HG03432 (cell line): Measurements from ENCODE around the gene GABRA6.
"Not testable (repeated sequence)": the region's sequence is repeated elsewhere in the genome, so short reads cannot be mapped to it uniquely, and the experiment has no call there.

Source experiments
- ATAC-seq: cut with Tn5 transposase; IDR thresholded peaks from one replicate; pipeline ENCODE4 v1.9.1; 2021; ENCODE audit warnings: mild to moderate bottlenecking, moderate library complexity; ENCODE audit not compliant: unreplicated experiment

The GABRA6 gene

DNA sequence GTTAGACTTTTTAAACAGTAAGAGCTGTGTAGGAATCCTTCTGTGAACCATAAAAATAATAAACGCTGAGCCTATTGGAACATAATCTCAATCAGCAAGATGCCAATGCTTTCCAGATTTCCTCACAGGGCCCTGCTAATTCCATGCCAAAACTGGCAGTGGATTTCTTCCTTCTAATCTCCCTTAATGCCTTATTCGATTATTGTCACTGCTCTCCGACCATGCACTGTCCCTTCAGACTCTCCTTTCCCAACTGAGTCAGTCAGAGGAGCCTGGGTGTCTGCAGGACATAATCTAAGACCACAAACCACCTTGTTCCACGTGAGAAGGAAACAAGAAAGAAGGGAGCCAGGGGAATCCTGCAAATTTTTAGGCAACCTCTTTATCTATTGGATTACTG lies at the start of gene GABRA6:
GABRA6 (plus strand) TSS at position 261 of the 400 bp plus-strand sequence. CDS start 269 bp downstream, outside the sequence.
- no peak for ATAC-seq

GRCh38 chr5:161637591-161637990 lies 47.9 kb upstream of the GABRA6 start:
- no peak for ATAC-seq

GRCh38 chr5:161641444-161641843 lies 44.1 kb upstream of the GABRA6 start:
- ATAC-seq = no peak

GRCh38 chr5:161645264-161645663 lies 40.3 kb upstream of the GABRA6 start:
- no peak for ATAC-seq

DNA sequence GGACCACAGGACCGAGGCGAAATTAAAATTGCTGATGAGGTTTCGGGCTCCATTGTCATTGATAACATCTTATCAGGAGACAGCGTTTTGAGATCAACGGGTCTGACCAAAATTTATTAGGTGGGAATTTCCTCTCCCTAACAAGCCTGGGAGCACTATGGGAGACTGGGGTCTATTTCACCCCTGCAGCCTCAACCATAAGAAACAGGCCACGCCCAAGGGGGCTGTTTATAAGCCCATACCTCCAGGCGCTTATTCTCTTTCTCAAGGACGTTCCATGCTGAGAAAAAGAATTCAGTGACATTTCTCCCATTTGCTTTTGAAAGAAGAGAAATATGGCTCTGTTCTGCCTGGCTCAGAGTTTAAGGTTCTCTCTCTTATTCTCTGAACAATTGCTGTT lies 33.6 kb upstream of the GABRA6 start:
- not testable (repeated sequence) for ATAC-seq

- ATAC-seq = no peak
Measured at GRCh38 chr5:161660806-161661205, 24.7 kb upstream of the GABRA6 start.

DNA sequence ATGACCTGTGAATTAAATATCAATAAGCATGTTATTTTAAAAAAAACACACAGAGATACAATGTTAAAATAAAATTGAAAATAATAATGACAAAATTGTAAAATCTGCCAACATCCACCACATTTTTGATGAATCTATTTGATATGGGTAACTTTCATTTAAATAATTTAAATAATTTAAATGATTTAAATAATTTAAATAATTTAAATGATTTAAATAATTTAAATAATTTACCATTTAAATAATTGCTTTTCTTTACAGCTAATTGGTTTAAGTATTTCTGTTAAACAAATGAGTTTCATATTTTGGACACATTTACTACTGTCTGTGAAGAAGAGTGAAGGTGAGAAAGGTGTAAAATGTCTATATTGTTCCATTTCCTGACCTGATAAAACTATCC lies 22.1 kb upstream of the GABRA6 start:
- ATAC-seq = no peak

DNA sequence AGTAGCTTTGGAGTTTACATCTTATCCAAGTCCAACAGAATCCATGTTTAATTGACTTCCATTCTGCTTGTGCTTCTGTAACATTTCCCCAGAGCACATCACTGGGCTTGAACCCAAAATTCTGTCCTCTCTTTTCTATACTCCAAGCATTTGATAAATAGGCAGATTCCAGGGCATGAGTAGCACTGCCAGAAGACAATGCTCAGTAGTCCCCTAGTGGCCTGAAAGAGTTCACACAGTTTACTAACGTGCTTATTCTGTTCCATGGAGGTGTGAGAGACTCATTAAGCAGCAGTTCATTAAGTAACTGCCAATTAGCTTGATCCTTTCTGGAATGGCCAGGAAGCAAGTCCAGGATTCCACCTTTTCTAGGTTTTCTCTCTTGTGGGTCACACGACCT lies 9.4 kb upstream of the GABRA6 start:
- ATAC-seq = peak; percentile 92

GRCh38 chr5:161686149-161686548 lies 628 bp downstream of the GABRA6 start:
- no peak for ATAC-seq

DNA sequence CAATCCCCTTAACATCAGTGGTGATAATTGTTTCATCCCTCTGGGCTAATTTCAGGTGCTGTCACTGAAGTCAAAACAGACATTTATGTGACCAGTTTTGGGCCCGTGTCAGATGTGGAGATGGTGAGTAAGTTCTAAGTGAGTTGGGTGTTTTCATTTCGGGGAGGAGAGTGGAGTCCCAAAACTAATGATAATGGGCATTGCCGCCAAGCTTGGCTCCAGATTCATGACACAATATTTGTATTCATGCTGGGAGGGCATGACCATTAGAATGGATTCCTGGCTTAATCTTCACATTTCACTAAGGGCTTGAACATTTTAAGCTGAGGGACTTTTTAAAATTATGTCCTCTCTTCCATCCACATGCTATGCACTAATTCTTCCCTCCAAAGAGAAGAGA lies 1.4 kb downstream of the GABRA6 start:
- no peak for ATAC-seq

- no peak for ATAC-seq
Measured at GRCh38 chr5:161687316-161687715, 1.8 kb downstream of the GABRA6 start.

DNA sequence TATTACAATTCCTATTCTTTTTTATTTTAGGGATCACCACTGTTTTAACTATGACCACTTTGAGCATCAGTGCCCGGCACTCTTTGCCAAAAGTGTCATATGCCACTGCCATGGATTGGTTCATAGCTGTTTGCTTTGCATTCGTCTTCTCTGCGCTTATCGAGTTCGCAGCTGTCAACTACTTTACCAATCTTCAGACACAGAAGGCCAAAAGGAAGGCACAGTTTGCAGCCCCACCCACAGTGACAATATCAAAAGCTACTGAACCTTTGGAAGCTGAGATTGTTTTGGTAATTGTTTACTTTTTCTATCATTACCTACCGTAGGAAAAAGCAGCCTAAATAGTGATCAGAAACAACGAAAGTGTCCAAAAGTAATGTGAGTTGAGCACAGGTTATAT lies 6.4 kb downstream of the GABRA6 start:
- no peak for ATAC-seq

DNA sequence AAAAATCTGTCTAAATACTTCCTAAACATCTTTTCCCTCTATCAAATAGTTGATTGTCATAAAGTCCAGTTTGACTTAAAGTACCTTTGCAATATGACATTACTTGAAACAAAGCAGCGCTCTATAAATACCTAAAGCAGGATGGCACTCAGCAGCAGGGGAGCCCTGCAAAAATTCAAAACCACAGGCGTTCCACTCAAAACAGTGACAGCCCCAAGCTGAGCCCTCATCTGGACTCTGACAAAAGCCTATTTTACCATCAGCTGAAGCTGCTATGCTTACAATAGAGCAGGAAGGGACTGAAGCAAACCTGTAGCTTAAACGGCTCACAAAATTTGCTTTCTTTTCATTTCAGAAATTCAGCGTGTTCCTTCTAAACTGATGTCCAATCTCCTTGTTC lies 11.5 kb downstream of the GABRA6 start:
- no peak for ATAC-seq

GRCh38 chr5:161700065-161700464 lies 14.5 kb downstream of the GABRA6 start:
- no peak for ATAC-seq

GRCh38 chr5:161703528-161703927 lies 18.0 kb downstream of the GABRA6 start:
- no peak for ATAC-seq

DNA sequence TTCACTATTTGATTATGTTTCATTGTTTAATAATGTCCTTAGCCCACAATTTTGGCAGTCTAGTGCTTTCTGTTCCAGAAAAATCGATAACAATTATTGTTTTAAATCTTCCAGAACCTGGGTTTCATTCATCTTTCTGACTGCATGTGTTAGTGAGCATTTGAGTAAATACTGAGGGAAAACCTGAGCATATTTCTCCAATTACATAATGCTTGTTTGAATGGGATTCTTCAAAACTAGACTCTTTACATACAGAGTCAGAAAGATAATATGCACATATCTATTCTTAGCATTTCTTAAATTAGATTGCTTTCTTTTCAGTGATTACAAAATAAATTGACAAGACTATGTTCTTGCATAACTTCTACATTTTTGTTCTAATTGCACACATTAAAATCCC lies 21.9 kb downstream of the GABRA6 start:
- no peak for ATAC-seq

GRCh38 chr5:161709239-161709638 lies 23.7 kb downstream of the GABRA6 start:
- no peak for ATAC-seq

- ATAC-seq = no peak
Measured at GRCh38 chr5:161713042-161713441, 27.5 kb downstream of the GABRA6 start.

DNA sequence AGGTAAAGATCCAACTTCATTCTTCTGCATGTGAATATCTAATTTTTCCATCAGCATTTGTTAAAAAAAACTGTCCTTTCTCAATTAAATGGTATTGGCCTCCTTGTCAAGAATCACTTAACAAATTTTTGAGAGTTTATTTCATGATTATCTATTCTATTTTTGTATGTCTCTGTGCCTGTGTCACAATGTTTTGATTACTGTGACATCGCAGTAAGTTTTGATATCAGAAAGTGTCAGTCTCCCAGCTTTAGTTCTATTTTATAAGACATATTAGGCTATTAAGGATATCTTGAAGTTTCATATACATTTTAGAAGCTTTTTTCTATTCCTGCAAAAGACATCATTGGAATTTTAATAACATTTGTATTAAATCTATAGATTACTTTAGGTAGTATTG lies 33.6 kb downstream of the GABRA6 start:
- no peak for ATAC-seq

GRCh38 chr5:161720460-161720859 lies 34.9 kb downstream of the GABRA6 start:
- no peak for ATAC-seq

DNA sequence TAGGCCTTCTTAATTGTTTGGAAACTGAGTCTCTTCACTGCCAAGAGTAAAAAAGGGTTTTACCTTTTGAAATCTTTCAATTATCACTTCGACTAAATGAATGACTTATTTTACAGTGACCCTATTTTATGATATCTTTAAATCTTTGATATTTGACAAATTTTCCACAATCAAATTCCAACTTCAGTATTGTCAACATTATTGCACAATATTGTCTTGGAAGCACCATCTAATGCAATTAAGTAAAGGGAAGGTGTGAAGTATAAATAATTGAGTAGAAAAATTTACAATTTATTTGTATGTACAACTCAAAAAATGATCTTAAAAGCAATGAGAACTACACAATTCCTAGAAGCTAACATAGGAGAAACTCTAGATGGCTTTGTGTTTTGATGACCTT lies 49.2 kb downstream of the GABRA6 start:
- ATAC-seq = no peak

DNA sequence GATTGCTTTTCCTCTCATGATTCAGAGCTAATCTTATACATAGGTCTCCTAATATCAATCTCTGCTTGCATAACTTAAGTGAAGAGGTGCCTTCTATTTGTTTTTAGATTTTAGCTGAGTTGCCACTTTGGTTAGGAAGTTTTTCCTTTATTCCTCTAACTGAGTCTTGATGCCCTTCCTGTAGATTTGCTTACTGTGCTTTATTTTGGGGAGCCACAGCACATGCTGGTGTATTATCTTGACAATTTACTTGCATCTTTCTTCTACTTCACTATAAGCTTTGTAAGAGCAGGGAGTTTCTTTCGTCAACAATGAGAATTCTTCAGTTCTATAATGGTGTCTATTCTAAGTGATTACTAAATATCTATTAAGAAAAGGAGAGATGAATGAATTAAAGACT lies 54.9 kb downstream of the GABRA6 start:
- ATAC-seq = no peak

- no peak for ATAC-seq
Measured at GRCh38 chr5:161744276-161744675, 58.8 kb downstream of the GABRA6 start.

DNA sequence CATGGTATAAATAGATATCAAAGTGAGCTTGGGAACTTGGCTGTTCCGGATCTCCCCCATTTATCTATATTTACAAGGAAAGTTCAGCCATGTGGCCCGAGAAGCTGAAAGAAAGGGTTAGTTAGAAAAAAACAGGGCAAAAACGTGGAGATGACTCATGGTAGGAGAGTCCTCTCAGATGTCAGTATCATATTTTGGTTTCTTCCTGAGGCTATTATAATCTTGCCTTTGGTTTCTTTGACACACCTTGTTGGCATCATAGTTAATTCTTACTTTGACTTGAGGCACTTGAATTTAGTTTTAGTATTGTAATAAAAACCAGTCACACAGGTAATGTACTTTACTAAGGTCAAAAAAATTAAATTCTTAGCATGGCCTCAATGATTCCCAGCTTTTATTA lies 59.9 kb downstream of the GABRA6 start:
- ATAC-seq = no peak
